ENCODE measurements around the gene NEDD9.

NEDD9 gene

GRCh38 chr6:11248974-11249761 is 16.7 kb upstream of the NEDD9 start:
- DNase-seq (ENCODE audit: low read depth in 1 of 2, low spot score in 1 of 2) = no peak
- H3K27me3 ChIP-seq (ENCODE audit: insufficient read depth, poor library complexity, severe bottlenecking) = no peaks in the 10 kb centered on the region
- TF ChIP-seq GABPA (IDR thresholded peaks at IDR 0.05; ENCODE audit: low read depth) (no peak), REST (IDR thresholded peaks at IDR 0.05; ENCODE audit: insufficient replicate concordance, low read depth) (no peak), SPI1 (IDR thresholded peaks at IDR 0.05; ENCODE audit: borderline replicate concordance, low read depth) (no peak), CTCF (IDR thresholded peaks at IDR 0.05; ENCODE audit: insufficient read depth, low read length) (no peak), POLR2AphosphoS5 (IDR thresholded peaks at IDR 0.05; ENCODE audit: low read depth) (no peak)

GRCh38 chr6:11246722-11247121 is 14.3 kb upstream of the NEDD9 start:
- no peak overlapping the region for H3K27ac ChIP-seq (replicated peaks)

More at GRCh38 chr6:11248974-11249761, 16.7 kb upstream of the NEDD9 start:
- Histone ChIP-seq H3K27ac (replicated peaks) (no peak overlapping the region), H3K4me3 (replicated peaks; ENCODE audit: insufficient read depth, low read length) (no peak overlapping the region)

More at GRCh38 chr6:11246722-11247121, 14.3 kb upstream of the NEDD9 start:
- no peaks in the 10 kb centered on the region for H3K27me3 ChIP-seq (ENCODE audit: insufficient read depth, poor library complexity, severe bottlenecking)
- no peak overlapping the region for H3K4me3 ChIP-seq (replicated peaks; ENCODE audit: insufficient read depth, low read length)
- no peak for TF ChIP-seq POLR2AphosphoS5 (IDR thresholded peaks at IDR 0.05; ENCODE audit: low read depth)
- TF ChIP-seq GABPA (IDR thresholded peaks at IDR 0.05; ENCODE audit: low read depth) = no peak
- TF ChIP-seq SPI1 (IDR thresholded peaks at IDR 0.05; ENCODE audit: borderline replicate concordance, low read depth) = no peak
- no peak for TF ChIP-seq CTCF (IDR thresholded peaks at IDR 0.05; ENCODE audit: insufficient read depth, low read length)
- TF ChIP-seq REST (IDR thresholded peaks at IDR 0.05; ENCODE audit: insufficient replicate concordance, low read depth) = no peak
- DNase-seq (ENCODE audit: low read depth in 1 of 2, low spot score in 1 of 2) = no peak

All from HL-60 (cell line).